Thymus (tissue), 14 donors: Measurements from ENCODE around the gene EHD3. TPM values are rescaled to one million over a fixed set of nuclear protein-coding genes. Genes with fewer than 3 reads are reported as not detected.

ENCODE experiments used
- DNase-seq, 9 donors: peaks; one replicate each; pipeline ENCODE4 v3.0.0-alpha.2; 2013; ENCODE audit warnings: low spot score in 9 of 9, low read depth in 6 of 9, missing footprints in 1 of 9
- H3K27ac ChIP-seq, 2 donors: one replicate each; pipeline ENCODE4 v1.5.1; 2013; ENCODE audit warnings: control low read depth in 1 of 2, low read depth in 1 of 2, low read length in 1 of 2, mild to moderate bottlenecking in 1 of 2, moderate library complexity in 1 of 2
- H3K27me3 ChIP-seq, 2 donors: one replicate each; pipeline ENCODE4 v1.5.1; 2013; ENCODE audit warnings: low read length in 1 of 2; ENCODE audit not compliant: control insufficient read depth in 2 of 2, insufficient read depth in 1 of 2
- H3K36me3 ChIP-seq, 2 donors: one replicate each; pipeline ENCODE4 v1.5.1; 2013; ENCODE audit warnings: low read length in 1 of 2, mild to moderate bottlenecking in 1 of 2, moderate library complexity in 1 of 2; ENCODE audit not compliant: control insufficient read depth in 2 of 2, insufficient read depth in 2 of 2
- H3K4me1 ChIP-seq, 2 donors: one replicate each; pipeline ENCODE4 v1.5.1; 2013; ENCODE audit warnings: low read length in 2 of 2; ENCODE audit not compliant: control insufficient read depth in 2 of 2, insufficient read depth in 2 of 2
- H3K4me3 ChIP-seq, 2 donors: one replicate each; pipeline ENCODE4 v1.5.1; 2013; ENCODE audit warnings: low read length in 2 of 2, control low read depth in 1 of 2, mild to moderate bottlenecking in 1 of 2
- H3K9me3 ChIP-seq, 2 donors: one replicate each; pipeline ENCODE4 v1.5.1; 2013; ENCODE audit warnings: low read length in 1 of 2, mild to moderate bottlenecking in 1 of 2; ENCODE audit not compliant: control insufficient read depth in 2 of 2, insufficient read depth in 1 of 2
- WGBS: extraction: QIAGEN DNeasy Blood & Tissue Kit; methylation state at CpG from one replicate; pipeline ENCODE4 v1.1.7; 2013; 5-methylcytosine and 5-hydroxymethylcytosine counted together
- long read RNA-seq, 10 donors: transcript quantifications; one replicate each; lab custom pipeline, GENCODE V29; 2026
- polyA plus RNA-seq: library from polyadenylated mRNA; stranded (reverse); fragments of 200-250 nt; gene quantifications from one replicate; pipeline ENCODE4 v1.2.3, GENCODE V29; 2013
- total RNA-seq: library from RNA; stranded (reverse); fragments of 120-200 nt; gene quantifications from one replicate; pipeline ENCODE4 v1.2.4, GENCODE V29; 2013
- donor health status: healthy.

EHD3 gene
- total RNA-seq (2.7 TPM), polyA plus RNA-seq (4.2 TPM)
- long read RNA-seq, donor 1, result 0 reads
- long read RNA-seq, donor 2, full-length matches to known transcripts, result 2 of 2 reads
- long read RNA-seq, donor 2, partial matches to known transcripts, result 0 of 2 reads
- long read RNA-seq, donor 2, other reads (novel, unspliced or antisense), result 0 of 2 reads
- long read RNA-seq, donor 3, full-length matches to known transcripts, result 1 of 1 reads
- long read RNA-seq, donor 3, partial matches to known transcripts, result 0 of 1 reads
- long read RNA-seq, donor 3, other reads (novel, unspliced or antisense), result 0 of 1 reads
- long read RNA-seq, donor 4, full-length matches to known transcripts, result 2 of 2 reads
- long read RNA-seq, donor 4, partial matches to known transcripts, result 0 of 2 reads
- long read RNA-seq, donor 4, other reads (novel, unspliced or antisense), result 0 of 2 reads
- long read RNA-seq, donor 5, full-length matches to known transcripts, result 3 of 3 reads
- long read RNA-seq, donor 5, partial matches to known transcripts, result 0 of 3 reads
- long read RNA-seq, donor 5, other reads (novel, unspliced or antisense), result 0 of 3 reads
- long read RNA-seq, donor 6, full-length matches to known transcripts, result 1 of 1 reads
- long read RNA-seq, donor 6, partial matches to known transcripts, result 0 of 1 reads
- long read RNA-seq, donor 6, other reads (novel, unspliced or antisense), result 0 of 1 reads
- long read RNA-seq, donor 7, result 0 reads
- long read RNA-seq, donor 8, result 0 reads
- long read RNA-seq, donor 9, full-length matches to known transcripts, result 1 of 1 reads
- long read RNA-seq, donor 9, partial matches to known transcripts, result 0 of 1 reads
- long read RNA-seq, donor 9, other reads (novel, unspliced or antisense), result 0 of 1 reads
- long read RNA-seq, donor 10, result 0 reads

DNA sequence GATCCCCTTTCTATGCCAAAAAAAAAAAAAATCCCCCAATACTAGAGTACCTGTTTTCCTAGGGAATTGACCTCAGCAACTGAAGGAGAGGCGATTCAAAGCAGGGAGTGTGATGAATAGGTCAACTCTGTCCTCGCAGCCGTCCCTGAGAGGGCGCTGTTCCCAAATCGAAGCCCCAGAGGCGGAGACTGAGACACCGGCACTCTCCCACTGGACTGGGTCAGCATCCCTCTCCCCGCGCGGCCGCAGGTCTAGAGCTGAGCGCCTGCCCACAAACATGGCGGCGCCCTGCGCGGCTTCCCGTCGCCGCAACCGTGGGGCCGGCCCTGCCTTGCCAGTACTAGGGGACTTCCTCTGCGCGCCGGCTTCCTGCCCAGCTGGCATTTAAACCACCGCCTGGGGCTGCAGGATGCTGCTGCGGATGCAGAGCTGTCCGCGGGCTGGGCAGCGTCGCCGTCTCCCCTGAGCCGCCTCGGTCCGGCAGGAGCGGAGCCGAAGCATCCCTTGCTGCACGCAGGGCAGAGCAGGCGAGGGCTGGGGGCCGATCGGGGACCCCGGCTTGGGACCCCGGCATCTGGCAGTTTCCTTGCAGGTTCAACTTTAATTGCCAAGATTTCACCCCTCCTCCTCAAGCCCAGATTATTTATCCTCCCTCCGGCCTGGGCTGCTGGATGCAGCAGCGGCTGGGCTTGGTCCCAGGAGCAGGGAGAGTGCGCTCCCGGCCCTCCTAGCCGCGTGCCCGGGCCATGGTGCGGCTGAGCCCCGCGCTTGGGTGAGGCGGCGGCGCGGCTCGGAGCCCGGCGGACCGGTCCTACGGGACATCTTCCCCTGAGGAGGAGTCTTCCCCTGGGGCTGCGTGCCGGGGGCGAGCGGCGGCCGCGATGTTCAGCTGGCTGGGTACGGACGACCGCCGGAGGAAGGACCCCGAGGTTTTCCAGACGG lies at the start of gene EHD3:
Gene EHD3, plus strand, starts transcription at position 412 of the 942 bp plus-strand sequence. Its CDS starts 470 bp downstream, at position 882.
- Histone ChIP-seq H3K4me1 (peaks cover 5 to 12% of the 10 kb centered on the region in 2 donors), H3K9me3 (no peaks in the 10 kb centered on the region), H3K27ac (no peak within 1 kb of the TSS)

GRCh38 chr2:31187166-31187565 lies 46.8 kb upstream of the EHD3 start:
- H3K27ac ChIP-seq, result no peak overlapping the region
- H3K4me1 ChIP-seq, result no peaks in the 10 kb centered on the region
- H3K36me3 ChIP-seq, result no peaks in the 10 kb centered on the region
- no peaks in the 10 kb centered on the region for H3K27me3 ChIP-seq
- DNase-seq, result no peak
- 97% methylated on average over 4 of the region's 4 CpGs for WGBS
- H3K4me3 ChIP-seq, result no peak overlapping the region
- H3K9me3 ChIP-seq, result no peaks in the 10 kb centered on the region

More for the DNA sequence above, at the start of gene EHD3:
- 5% methylated on average over 74 of the region's 74 CpGs for WGBS
- no peaks in the 10 kb centered on the region for H3K36me3 ChIP-seq
- H3K27me3 ChIP-seq, result peaks cover 0 to 10% of the 10 kb centered on the region in 2 donors
- peak within 1 kb of the TSS; percentile 60 to 64 for H3K4me3 ChIP-seq
- peak in 8 of 9 donors; percentile 25 to 87 (median 68) for DNase-seq

DNA sequence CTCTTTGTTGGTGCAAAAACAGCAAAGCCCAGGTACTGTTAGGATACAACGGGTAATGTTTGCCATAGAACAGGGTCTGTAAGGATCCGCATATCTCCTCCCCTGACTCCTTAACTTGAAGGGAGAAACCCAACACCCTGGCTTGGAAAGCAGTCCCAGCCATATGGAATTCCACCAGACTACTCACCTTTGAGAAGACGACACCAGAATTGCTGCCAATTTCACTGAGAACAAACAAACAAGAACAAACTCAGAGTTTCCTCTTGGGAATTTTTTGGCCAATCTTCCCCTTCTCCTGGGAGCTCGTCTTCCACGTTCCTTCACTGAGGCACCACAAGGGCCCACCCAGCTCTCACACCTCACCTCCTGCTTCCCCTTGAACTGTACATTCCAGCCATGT lies 45.8 kb upstream of the EHD3 start:
- no peaks in the 10 kb centered on the region for H3K4me1 ChIP-seq
- H3K27ac ChIP-seq, result no peak overlapping the region
- no peak overlapping the region for H3K4me3 ChIP-seq
- no peak for DNase-seq
- H3K36me3 ChIP-seq, result no peaks in the 10 kb centered on the region
- WGBS, result 93% methylated on average over 5 of the region's 5 CpGs
- no peaks in the 10 kb centered on the region for H3K27me3 ChIP-seq
- H3K9me3 ChIP-seq, result no peaks in the 10 kb centered on the region

DNA sequence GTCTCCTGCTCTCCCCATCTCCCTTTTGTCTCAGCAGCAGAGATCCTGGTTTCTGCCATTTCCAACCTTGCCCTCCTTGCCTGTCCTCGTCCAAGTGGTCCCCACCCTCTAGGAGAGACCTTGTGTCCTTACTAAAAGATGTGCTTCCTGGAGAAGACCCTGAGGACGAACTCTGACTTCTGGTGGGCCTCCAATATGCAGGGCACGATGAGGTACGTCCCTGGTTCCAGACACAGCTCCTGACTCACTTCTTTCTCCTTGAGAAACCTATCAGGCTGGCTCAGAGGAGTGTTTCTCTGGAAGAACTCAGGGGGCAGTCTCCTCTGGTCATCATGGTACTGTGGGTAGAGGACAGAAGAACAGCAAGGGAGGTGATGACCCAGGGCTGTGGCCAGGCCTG lies 44.8 kb upstream of the EHD3 start:
- WGBS, result 93% methylated on average over 4 of the region's 4 CpGs
- H3K27ac ChIP-seq, result no peak overlapping the region
- H3K4me1 ChIP-seq, result no peaks in the 10 kb centered on the region
- H3K9me3 ChIP-seq, result no peaks in the 10 kb centered on the region
- H3K36me3 ChIP-seq, result no peaks in the 10 kb centered on the region
- no peak overlapping the region for H3K4me3 ChIP-seq
- no peak for DNase-seq
- no peaks in the 10 kb centered on the region for H3K27me3 ChIP-seq

DNA sequence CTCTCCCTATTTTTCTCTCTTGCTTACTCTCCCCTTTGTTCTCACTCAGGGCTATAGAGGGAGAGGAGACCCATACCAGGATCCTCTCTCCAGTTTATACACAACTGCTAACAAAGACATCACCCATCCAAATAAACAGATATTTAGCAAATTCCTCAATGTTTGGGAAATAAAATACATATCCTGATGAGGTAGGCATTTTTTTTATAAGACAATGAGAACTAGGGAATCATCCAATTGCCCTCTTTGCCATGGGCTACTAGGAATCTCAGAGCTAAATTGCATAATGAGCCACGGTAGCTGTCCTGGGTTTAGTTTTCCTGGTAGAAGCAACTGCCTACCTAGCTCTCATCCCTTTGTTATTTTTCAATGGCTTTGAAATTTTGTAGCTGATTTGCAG lies 43.8 kb upstream of the EHD3 start:
- H3K27ac ChIP-seq, result no peak overlapping the region
- no peak for DNase-seq
- H3K4me1 ChIP-seq, result no peaks in the 10 kb centered on the region
- H3K4me3 ChIP-seq, result no peak overlapping the region
- no peaks in the 10 kb centered on the region for H3K27me3 ChIP-seq
- H3K9me3 ChIP-seq, result no peaks in the 10 kb centered on the region
- WGBS, result 95% methylated on average over 1 of the region's 1 CpG
- no peaks in the 10 kb centered on the region for H3K36me3 ChIP-seq

GRCh38 chr2:31191931-31192330 lies 42.0 kb upstream of the EHD3 start:
- no peaks in the 10 kb centered on the region for H3K36me3 ChIP-seq
- 97% methylated on average over 11 of the region's 11 CpGs for WGBS
- DNase-seq, result no peak

GRCh38 chr2:31192396-31192795 lies 41.6 kb upstream of the EHD3 start:
- Histone ChIP-seq H3K27ac (no peak overlapping the region), H3K36me3 (no peaks in the 10 kb centered on the region), H3K4me1 (no peaks in the 10 kb centered on the region), H3K4me3 (no peak overlapping the region), H3K27me3 (no peaks in the 10 kb centered on the region), H3K9me3 (no peaks in the 10 kb centered on the region)
- DNase-seq, result no peak
- 96% methylated on average over 2 of the region's 2 CpGs for WGBS

More at GRCh38 chr2:31191931-31192330, 42.0 kb upstream of the EHD3 start:
- H3K4me3 ChIP-seq, result no peak overlapping the region
- H3K27me3 ChIP-seq, result no peaks in the 10 kb centered on the region
- no peaks in the 10 kb centered on the region for H3K9me3 ChIP-seq
- no peak overlapping the region for H3K27ac ChIP-seq
- no peaks in the 10 kb centered on the region for H3K4me1 ChIP-seq

DNA sequence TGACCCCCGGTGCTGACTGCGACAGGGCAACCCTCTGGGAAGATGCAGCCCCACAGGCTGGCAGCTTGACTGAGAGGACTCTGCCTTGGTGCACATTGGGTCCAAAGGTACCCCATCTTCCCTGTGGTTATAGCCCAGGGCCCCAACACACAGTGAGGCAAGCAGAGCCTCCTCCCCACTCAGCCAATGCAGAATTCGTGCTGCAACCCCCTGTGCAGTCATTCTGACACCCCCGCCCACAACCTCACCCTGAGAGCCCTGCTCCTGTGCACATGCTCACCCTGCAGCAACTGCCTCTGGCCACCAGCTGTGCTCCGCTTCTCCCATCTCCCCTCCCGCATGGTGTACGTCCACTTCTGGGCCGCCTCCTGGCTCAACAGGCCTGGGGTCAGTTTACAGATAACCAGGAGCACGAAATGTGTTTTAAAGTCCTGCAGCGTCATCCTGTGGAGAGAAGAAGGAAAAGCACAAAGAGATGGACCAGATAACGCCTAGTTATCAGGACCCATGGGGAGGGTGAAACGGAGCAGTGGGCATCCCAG lies 41.0 kb upstream of the EHD3 start:
- Histone ChIP-seq H3K4me3 (no peak overlapping the region), H3K36me3 (no peaks in the 10 kb centered on the region), H3K27me3 (no peaks in the 10 kb centered on the region), H3K4me1 (no peaks in the 10 kb centered on the region), H3K27ac (no peak overlapping the region), H3K9me3 (no peaks in the 10 kb centered on the region)
- no peak for DNase-seq
- WGBS, result 96% methylated on average over 12 of the region's 12 CpGs
